ENCODE measurements around the gene CNTNAP2.
"Not testable (repeated sequence)": the region's sequence is repeated elsewhere in the genome, so short reads cannot be mapped to it uniquely, and the experiment has no call there.

CNTNAP2 gene

DNA sequence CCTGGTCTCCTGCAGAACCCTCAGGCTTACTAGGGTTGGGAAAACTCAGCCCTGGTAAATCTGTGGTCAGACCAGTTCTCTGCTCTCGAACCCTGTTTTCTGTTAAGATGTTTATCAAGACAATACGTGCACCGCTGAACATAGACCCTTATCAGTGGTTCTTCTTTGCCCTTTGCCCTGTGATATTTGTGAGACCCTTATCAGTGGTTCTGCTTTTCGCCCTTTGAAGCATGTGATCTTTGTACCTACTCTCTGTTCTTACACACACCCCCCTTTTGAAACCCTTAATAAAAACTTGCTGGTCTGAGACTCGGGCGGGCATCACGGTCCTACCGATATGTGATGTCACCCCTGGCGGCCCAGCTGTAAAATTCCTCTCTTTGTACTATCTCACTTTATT, 2346.2 kb downstream of the CNTNAP2 start:
- not testable (repeated sequence) for H3K27me3 ChIP-seq (ENCODE audit: control insufficient read depth, insufficient read depth, low read length); H3K4me3 ChIP-seq (ENCODE audit: low read length); H3K4me1 ChIP-seq (ENCODE audit: control insufficient read depth, insufficient read depth, low read length); H3K9ac ChIP-seq (ENCODE audit: low read length); H3K36me3 ChIP-seq (ENCODE audit: control insufficient read depth, insufficient read depth, low read length); H3K27ac ChIP-seq (ENCODE audit: low read depth, low read length)

- Histone ChIP-seq H3K4me3 (ENCODE audit: low read length) (no peak overlapping the region), H3K27me3 (ENCODE audit: control insufficient read depth, insufficient read depth, low read length) (no peaks in the 10 kb centered on the region), H3K9ac (ENCODE audit: low read length) (no peak overlapping the region), H3K36me3 (ENCODE audit: control insufficient read depth, insufficient read depth, low read length) (no peaks in the 10 kb centered on the region), H3K4me1 (ENCODE audit: control insufficient read depth, insufficient read depth, low read length) (no peaks in the 10 kb centered on the region), H3K27ac (ENCODE audit: low read depth, low read length) (no peak overlapping the region)
Observed at GRCh38 chr7:148463210-148463609, 2346.6 kb downstream of the CNTNAP2 start.

- Histone ChIP-seq H3K27ac (ENCODE audit: low read depth, low read length) (no peak overlapping the region), H3K36me3 (ENCODE audit: control insufficient read depth, insufficient read depth, low read length) (no peaks in the 10 kb centered on the region), H3K27me3 (ENCODE audit: control insufficient read depth, insufficient read depth, low read length) (no peaks in the 10 kb centered on the region), H3K9ac (ENCODE audit: low read length) (no peak overlapping the region), H3K4me1 (ENCODE audit: control insufficient read depth, insufficient read depth, low read length) (no peaks in the 10 kb centered on the region), H3K4me3 (ENCODE audit: low read length) (no peak overlapping the region)
Observed at GRCh38 chr7:148464947-148465346, 2348.3 kb downstream of the CNTNAP2 start.

GRCh38 chr7:148465441-148465840, 2348.8 kb downstream of the CNTNAP2 start:
- not testable (repeated sequence) for H3K9ac ChIP-seq (ENCODE audit: low read length); H3K4me1 ChIP-seq (ENCODE audit: control insufficient read depth, insufficient read depth, low read length); H3K27me3 ChIP-seq (ENCODE audit: control insufficient read depth, insufficient read depth, low read length); H3K4me3 ChIP-seq (ENCODE audit: low read length); H3K36me3 ChIP-seq (ENCODE audit: control insufficient read depth, insufficient read depth, low read length); H3K27ac ChIP-seq (ENCODE audit: low read depth, low read length)

- no peak overlapping the region for H3K9ac ChIP-seq (ENCODE audit: low read length)
- no peaks in the 10 kb centered on the region for H3K36me3 ChIP-seq (ENCODE audit: control insufficient read depth, insufficient read depth, low read length)
- H3K4me3 ChIP-seq (ENCODE audit: low read length) = no peak overlapping the region
- H3K4me1 ChIP-seq (ENCODE audit: control insufficient read depth, insufficient read depth, low read length) = no peaks in the 10 kb centered on the region
- H3K27me3 ChIP-seq (ENCODE audit: control insufficient read depth, insufficient read depth, low read length) = no peaks in the 10 kb centered on the region
- no peak overlapping the region for H3K27ac ChIP-seq (ENCODE audit: low read depth, low read length)
Observed at GRCh38 chr7:148466120-148466519, 2349.5 kb downstream of the CNTNAP2 start.

GRCh38 chr7:148468700-148469098, 2352.1 kb downstream of the CNTNAP2 start:
- Histone ChIP-seq H3K36me3 (ENCODE audit: control insufficient read depth, insufficient read depth, low read length) (no peaks in the 10 kb centered on the region), H3K27ac (ENCODE audit: low read depth, low read length) (no peak overlapping the region), H3K4me3 (ENCODE audit: low read length) (no peak overlapping the region), H3K4me1 (ENCODE audit: control insufficient read depth, insufficient read depth, low read length) (no peaks in the 10 kb centered on the region), H3K27me3 (ENCODE audit: control insufficient read depth, insufficient read depth, low read length) (no peaks in the 10 kb centered on the region), H3K9ac (ENCODE audit: low read length) (no peak overlapping the region)
